ENCODE measurements around the gene INTU.

The INTU gene

DNA sequence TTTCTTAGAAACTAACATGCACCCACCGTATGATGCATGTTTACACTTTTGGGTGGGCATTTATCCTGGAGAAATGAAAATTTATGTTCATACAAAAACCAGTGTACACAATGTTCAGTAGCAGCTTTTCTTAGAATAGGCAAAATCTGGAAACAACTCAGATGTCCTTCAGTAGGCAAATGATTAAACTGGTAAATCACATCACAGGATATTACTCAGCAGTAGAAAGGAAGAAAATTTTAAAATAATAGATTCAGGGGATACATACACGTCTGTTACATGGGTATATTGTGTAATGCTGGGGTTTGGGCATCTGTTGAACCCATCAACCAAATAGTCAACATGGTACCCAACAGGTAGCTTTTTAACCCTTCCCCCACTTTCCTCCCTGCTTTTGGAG lies 124.1 kb downstream of the INTU start:
- no peak for DNase-seq

DNA sequence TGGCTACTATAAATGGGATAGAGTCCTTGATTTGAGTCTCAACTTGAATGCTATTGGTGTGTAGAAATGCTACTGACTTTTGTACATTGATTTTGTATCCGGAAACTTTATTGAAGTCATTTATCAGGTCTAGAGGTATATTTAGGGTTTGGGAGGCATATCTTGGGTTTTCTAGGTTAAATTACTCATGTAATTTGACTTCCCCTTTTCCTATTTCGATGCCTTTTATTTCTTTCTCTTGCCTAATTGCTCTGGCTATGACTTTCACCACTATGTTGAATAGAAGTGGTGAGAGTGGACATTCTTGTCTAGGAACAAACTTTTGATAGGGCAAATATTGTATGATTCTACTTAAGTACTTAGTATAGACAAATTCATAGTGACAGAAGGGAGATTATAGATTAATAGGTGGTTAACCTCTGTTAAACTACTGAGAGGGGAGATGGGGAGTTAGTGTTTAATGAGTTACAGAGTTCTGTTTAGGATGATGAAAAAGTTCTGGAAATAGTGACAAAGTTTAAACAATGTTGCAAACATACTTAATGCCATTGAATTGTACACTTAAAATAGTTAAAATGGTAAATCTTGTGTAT lies 126.6 kb downstream of the INTU start:
- no peak for DNase-seq

DNA sequence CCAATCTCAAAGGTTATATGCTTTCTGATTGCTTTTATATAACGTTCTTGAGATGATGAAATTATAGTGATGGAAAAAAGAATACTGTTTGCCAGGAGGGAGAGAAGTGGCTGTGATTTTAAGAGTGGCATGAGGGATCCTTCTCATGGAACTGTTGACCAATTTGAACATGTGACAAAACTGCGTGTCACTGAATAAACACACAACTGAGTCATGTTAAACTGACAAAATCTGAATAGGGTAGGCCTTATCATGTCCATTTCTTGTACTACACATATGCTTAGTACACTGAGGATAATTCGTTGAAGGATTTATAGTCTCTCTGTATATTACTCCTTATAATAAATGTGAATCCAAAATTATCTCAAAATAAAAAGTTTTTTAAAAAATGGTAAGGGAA lies 127.1 kb downstream of the INTU start:
- no peak for DNase-seq

DNA sequence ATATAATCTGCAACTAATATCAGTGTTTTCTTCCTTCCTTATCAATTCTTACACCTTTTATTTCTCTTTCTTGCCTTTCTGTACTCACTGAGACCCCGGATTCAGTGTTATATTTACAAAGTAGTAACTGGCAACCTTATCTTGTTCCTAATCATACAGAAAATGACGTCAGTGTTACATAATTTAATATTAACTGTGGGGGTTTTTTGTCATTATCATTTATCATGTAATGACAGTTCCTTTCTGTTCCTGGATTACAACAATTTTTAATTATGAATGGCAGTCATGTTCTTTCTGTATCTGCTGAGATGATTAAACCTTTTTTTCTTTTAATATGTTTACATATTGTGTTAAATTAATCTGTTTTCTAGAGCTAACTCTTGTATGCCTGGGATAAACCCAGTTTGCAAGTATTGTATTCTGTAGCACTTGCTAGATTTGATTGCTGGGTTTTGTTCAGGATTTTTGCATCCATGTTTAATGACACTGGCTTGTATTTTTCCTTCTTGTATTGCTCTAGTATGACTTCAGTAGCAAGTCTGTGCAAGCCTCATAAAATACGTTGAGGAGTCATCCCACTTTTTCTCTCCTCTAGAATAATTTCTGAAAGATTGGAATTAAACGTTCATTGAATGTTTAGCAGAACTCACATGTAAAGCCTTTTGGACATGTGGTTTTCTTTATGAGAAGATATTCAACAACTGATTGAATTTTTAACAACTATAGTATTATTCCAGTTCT lies 138.9 kb downstream of the INTU start:
- DNase-seq = no peak

DNA sequence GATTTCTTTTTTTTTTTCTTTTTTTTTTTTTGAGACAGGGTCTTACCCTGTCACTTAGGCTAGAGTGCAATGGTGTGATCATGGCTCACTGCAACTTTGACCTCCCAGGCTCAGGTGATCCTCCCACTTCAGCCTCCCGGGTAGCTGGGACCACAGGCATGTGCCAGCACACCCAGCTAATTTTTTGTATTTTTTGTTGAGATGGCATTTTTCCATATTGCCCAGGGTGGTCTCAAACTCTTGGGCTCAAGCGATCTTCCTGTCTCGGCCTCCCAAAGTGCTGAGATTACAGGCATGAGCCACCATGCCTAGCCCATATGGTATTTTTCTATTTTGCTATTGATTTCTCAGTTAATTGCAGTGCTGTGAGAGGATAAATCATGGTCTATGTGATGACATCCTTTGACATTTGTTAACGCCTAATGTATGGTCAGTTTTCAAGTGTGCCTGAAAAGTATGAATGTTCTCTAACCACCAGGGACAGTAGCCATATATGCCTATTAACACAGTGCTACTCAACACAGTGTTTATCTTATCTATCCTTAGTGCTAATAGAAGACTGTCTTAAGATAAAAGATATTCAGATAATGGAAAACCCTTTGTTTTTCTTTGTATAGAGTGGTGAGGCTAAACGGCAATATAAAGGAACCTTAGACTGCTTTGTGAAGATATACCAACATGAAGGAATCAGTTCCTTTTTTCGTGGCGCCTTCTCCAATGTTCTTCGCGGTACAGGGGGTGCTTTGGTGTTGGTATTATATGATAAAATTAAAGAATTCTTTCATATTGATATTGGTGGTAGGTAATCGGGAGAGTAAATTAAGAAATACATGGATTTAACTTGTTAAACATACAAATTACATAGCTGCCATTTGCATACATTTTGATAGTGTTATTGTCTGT lies 140.3 kb downstream of the INTU start:
- no peak for DNase-seq

DNA sequence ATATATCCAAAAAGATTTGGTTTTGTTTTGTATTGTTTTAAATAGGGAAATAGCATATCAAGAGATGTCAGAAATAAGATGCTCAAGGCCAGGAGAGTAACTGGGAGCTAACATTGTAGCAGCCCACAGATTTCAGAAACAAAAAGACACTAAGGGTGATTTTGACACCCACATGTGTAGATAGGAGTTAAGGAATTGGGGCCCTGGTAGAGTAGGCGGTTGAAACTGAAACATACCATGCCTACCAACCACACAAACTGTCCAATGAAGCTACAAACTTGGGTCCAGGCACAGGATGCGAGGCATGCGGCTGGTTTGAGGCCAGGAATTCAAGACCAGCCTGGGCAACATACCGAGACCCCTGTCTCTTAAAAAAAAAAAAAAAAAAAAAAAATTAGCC lies 143.1 kb downstream of the INTU start:
- no peak for DNase-seq
